AG08395 (cell line): ENCODE measurements around the gene NRXN3.
"Not testable (repeated sequence)": the region's sequence is repeated elsewhere in the genome, so short reads cannot be mapped to it uniquely, and the experiment has no call there.

Experiments
- DNase-seq: peaks from one replicate; pipeline ENCODE4 v3.0.0; 2012; ENCODE audit warnings: mixed read lengths, low spot score

NRXN3 gene

GRCh38 chr14:78405079-78405856 is 235.1 kb downstream of the NRXN3 start:
- no peak for DNase-seq

GRCh38 chr14:78412475-78412874 is 242.3 kb downstream of the NRXN3 start:
- no peak for DNase-seq

- no peak for DNase-seq
Measured at GRCh38 chr14:78414172-78414571, 244.0 kb downstream of the NRXN3 start.

- no peak for DNase-seq
Measured at GRCh38 chr14:78417532-78417931, 247.4 kb downstream of the NRXN3 start.

DNA sequence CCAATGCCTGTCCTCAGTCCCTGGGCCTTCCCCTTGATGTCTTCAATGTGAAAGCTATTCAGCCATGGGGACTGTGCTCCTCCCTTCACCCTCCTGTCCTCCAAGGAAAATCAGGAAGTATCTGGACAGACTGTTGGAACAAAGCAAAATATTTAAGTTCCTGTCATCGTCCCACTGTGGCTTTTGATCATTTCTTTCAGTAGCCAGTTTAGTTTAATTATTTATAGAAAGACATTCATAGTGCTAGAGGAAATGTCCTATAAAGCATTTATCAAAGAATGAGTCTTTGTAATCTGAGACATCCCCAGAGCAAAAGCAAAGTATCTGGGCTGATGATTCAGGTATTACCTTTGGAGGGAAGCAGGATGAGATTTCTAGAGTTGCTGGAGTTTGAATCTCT is 254.1 kb downstream of the NRXN3 start:
- DNase-seq, result no peak

DNA sequence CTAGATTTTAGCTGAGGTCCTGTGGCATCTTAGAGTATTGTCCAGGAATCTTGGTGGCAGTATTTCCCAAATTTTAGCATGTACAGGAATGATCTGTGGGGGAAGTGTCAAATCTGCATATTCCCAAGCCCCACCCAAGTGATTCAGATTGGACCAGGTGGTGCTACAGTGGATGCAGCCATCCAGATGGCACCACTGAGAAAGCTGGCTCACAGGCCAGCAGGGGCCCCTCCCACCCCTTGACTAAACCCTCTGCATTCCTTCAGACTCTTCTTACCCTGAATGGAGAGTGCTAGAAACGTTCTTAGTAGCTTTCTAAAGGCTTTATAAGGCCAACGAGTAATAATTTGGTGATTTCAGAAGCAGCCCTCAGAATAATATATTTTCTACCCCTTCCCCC is 255.2 kb downstream of the NRXN3 start:
- no peak for DNase-seq

- no peak for DNase-seq
Measured at GRCh38 chr14:78425782-78426181, 255.6 kb downstream of the NRXN3 start.

DNA sequence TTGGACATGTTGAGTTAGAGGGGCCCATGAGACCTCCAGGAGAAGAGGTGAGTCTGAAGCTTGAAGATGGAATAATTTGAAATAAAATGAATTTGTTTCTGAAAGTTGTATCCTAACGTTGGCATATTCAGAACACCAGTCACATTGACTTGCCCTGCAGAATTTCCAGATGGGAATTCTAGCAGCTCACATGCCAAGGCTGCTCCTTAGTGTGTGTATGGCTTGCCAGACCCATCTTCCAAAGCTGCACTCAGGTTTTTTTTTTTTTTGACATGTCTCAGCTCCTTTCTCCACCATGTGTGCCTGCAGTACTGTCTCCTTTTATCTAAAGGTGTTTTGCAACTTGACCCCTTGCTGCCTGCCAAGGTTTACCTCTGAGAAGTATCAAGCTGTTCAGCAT is 261.9 kb downstream of the NRXN3 start:
- no peak for DNase-seq

DNA sequence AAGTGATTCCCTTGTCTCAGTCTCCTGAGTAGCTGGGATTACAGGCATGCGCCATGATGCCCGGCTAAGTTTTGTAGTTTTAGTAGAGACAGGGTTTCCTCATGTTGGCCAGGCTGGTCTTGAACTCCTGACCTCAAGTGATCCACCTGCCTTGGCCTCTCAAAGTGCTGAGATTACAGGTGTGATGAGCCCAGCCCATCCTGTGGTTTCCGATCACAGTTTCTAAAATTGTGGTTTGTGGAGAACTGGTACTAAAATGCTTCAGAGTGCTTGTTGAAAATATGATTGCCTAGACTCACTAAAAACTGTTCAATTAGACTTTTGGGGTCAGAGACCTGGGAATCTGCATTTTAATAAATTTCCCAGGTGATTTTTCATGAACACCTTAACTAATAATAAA is 267.3 kb downstream of the NRXN3 start:
- not testable (repeated sequence) for DNase-seq

- DNase-seq, result no peak
Measured at GRCh38 chr14:78440356-78440894, 270.3 kb downstream of the NRXN3 start.

- no peak for DNase-seq
Measured at GRCh38 chr14:78443834-78444233, 273.7 kb downstream of the NRXN3 start.

GRCh38 chr14:78445275-78445674 is 275.1 kb downstream of the NRXN3 start:
- no peak for DNase-seq

GRCh38 chr14:78446807-78447206 is 276.6 kb downstream of the NRXN3 start:
- no peak for DNase-seq

DNA sequence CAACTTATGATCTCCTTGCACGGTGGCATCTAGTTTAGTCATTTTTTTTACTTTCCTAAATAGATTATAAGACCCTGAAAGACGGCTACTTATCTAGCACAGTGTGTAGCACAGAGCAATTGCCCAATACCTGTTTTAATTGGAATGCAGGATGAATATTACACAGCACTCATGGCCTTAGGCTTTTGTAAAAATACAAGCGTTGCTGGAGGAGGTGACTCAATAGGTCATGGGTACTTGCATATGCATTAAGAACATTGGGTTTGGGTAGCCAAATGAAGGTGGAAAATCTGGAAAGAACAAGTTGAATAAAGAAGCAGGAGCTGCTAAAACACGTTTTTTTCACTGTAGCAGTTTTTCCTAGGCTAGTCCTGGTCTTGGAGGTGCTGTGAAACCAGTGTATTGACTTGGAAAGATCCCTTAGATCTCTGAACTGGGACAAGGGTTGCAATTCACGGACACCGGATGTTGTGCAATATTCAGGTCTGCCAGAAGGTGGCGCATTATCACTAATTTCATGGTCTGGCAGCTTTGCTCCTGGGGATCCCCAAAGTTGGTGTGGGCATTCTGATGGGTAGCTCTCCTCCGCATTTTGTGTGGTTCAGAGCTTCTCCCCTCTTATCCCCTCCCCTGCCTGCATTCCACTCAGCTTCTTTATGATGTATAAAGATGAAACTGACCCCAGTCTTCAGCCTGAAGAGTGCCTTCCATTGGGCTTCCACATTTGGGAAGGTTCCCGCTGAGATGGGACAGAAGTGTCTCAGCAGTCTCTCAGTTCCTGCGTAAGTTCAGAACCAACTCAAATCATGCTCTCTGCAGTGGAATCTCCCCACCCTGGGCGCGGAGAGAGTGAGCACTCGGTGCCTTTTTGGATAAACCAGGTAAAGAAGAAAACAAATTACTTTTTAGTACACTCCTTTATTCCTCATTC is 278.3 kb downstream of the NRXN3 start:
- DNase-seq, result peak; percentile 5

DNA sequence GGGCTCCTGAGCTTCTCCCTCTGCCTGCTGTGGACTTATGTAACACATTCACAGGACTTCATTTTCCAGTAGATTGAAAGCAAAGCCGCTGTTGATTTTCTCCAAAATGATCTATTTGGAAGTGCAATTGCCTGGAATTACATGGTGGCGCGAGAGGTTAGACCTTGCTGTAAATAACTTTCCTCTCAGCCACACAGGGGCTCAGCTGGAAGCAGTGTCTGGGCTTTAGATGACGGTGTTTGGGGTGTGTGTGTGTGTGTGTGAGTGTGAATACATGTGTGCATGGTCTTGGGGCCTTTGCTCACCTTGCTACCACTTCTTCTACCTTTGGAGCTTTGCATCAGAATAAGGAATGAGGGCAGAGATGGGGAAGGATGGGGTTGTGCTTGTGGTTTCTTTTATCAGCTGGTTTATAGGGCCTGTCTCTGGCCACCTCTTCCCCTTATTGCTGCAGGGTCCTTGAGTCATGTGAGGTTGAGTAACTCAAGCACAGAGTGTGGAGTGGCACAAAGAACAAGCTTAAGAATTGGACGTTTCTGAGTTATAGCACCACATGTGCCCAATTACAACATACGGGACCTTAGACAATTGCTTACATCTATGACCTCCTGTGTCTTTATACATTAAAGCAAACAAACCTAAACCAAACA is 280.6 kb downstream of the NRXN3 start:
- DNase-seq, result no peak

GRCh38 chr14:78451319-78451695 is 281.1 kb downstream of the NRXN3 start:
- DNase-seq, result no peak

DNA sequence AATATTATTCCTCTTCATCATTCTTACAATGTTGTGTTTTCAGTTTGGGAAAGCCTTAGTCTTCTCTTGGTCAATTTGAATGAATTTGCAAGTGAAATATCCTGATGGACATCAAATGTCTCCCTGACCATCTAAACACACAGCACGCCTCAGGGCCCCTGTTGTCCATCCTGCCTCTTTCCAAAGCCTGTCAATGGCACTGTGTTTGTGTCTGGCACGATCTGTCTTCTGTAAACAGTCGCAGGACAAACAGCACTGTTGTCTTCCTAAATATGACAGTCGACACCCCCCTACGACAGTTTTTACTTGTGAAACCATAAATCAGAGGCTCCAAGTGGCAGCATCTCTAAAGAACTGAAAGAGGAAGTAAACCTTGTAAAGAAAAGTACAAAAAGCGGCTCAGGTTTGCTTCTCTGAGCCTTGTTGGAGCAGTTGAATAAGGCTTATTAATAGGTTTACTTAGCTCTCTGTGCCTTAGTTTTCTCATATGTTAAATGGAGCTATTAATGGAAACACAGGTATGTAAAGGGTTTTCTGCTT is 285.8 kb downstream of the NRXN3 start:
- DNase-seq, result no peak

DNA sequence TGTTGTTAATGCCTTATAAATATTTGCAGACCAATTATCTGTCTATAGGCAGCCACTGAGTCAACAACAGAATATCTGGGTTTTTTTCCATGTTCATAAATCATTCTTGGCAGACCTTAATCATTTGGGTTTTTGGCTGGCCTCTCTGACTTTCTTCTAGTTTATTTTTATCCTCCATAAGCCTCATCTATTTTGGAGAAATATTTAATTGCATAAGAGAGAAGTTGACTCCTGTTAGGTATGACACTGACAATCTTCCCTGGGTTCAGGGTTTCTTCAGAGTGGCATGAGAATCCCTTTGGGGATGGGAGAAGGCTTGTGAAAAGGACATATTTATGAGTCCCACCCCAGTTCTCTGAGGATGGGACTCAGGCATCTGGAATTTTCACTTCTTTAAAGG is 299.8 kb downstream of the NRXN3 start:
- no peak for DNase-seq

DNA sequence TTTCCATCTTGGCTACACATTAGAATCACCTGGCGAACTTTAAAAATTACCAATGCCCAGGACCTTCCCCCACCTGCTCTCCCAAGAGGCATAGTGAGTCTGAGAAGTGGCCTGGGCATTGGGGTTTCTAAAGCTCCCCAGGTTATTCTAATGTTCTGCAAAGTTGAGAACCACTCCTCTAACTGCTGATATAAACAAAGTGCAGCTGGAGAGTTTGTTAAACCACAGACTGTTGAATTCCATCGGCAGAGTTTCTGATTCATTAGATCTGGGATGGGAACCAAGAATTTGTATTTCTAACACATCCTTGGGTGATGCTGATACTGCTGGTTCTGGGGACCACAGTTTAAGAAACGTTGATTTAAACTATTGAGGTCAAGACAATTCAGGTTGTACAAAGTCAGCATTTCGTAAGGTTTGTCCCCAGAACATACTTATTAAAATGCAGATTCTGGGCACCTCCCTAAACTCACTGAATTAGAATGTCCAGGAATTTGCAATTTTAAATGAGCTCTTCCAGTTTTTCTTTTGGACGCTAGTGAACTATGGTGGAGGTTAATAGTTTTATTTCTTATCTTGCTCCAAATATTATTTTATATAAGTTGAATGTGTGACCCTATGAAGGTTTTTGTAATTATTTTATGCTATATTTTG is 309.1 kb downstream of the NRXN3 start:
- no peak for DNase-seq

- DNase-seq, result no peak
Measured at GRCh38 chr14:78484028-78484427, 313.9 kb downstream of the NRXN3 start.

DNA sequence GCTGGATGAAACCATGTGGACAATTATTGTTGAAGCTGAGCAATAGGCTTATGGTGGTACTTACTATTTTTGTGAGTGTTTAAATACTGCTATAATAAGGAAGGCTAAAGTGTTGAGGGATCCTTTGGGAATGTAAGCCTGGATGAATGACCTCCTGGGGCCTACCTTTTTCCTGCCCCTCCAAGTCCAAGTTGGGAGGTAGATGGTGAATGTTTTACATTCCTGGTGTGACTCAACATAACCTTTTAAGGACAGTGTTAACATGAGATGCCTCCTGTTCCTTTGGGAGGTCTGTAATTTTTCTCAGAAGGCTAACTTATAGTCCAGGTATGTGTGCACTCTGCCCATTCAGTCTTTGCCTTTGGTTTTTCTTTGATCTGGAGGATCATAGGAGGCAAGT is 315.9 kb downstream of the NRXN3 start:
- no peak for DNase-seq

GRCh38 chr14:78486621-78487020 is 316.4 kb downstream of the NRXN3 start:
- no peak for DNase-seq
